Mesendoderm (in vitro differentiated cells): Measurements from ENCODE around the gene ARHGAP22.

Experiments
- DNase-seq: peaks from one replicate; pipeline ENCODE4 v3.0.0; 2013
- H2AK5ac ChIP-seq: 2 replicates; pipeline ENCODE4 v1.6.1; 2013; ENCODE audit warnings: low read length, inconsistent platforms
- H2BK120ac ChIP-seq: 2 replicates; pipeline ENCODE4 v1.6.1; 2013; ENCODE audit warnings: low read depth, mild to moderate bottlenecking, low read length, moderate library complexity, mixed read lengths
- H2BK15ac ChIP-seq: replicated peaks from 2 replicates; pipeline ENCODE4 v1.6.1; 2013; ENCODE audit warnings: low read depth, mild to moderate bottlenecking, moderate library complexity
- H2BK5ac ChIP-seq: 2 replicates; pipeline ENCODE4 v1.6.1; 2013; ENCODE audit warnings: low read length, inconsistent platforms
- H3K18ac ChIP-seq: 2 replicates; pipeline ENCODE4 v1.6.1; 2013; ENCODE audit warnings: mild to moderate bottlenecking, low read length, mixed read lengths
- H3K23ac ChIP-seq: one replicate; pipeline ENCODE4 v1.6.1; 2013; ENCODE audit warnings: low read length
- H3K27ac ChIP-seq: 2 replicates; pipeline ENCODE4 v1.5.1; 2013; ENCODE audit warnings: low read depth, mild to moderate bottlenecking, inconsistent platforms, low read length, moderate library complexity
- H3K27me3 ChIP-seq: 2 replicates; pipeline ENCODE4 v1.6.1; 2013; ENCODE audit warnings: low read length, control low read depth, mild to moderate bottlenecking, inconsistent platforms; ENCODE audit not compliant: insufficient read depth, poor library complexity
- H3K36me3 ChIP-seq: 2 replicates; pipeline ENCODE4 v1.6.1; 2013; ENCODE audit warnings: low read length, inconsistent platforms; ENCODE audit not compliant: control insufficient read depth, insufficient read depth
- H3K4ac ChIP-seq: one replicate; pipeline ENCODE4 v1.6.1; 2013; ENCODE audit warnings: low read depth, mild to moderate bottlenecking, low read length, moderate library complexity
- H3K4me1 ChIP-seq: 2 replicates; pipeline ENCODE4 v1.6.1; 2013; ENCODE audit warnings: low read depth, low read length, inconsistent platforms; ENCODE audit not compliant: control insufficient read depth
- H3K4me2 ChIP-seq: 2 replicates; pipeline ENCODE4 v1.6.1; 2013; ENCODE audit warnings: low read length
- H3K4me3 ChIP-seq: 2 replicates; pipeline ENCODE4 v1.5.1; 2013; ENCODE audit warnings: mild to moderate bottlenecking, low read length
- H3K56ac ChIP-seq: one replicate; pipeline ENCODE4 v1.6.1; 2013; ENCODE audit warnings: low read length
- H3K79me1 ChIP-seq: 2 replicates; pipeline ENCODE4 v1.6.1; 2013; ENCODE audit warnings: low read length, inconsistent platforms
- H3K79me2 ChIP-seq: 2 replicates; pipeline ENCODE4 v1.6.1; 2013; ENCODE audit warnings: mild to moderate bottlenecking, low read length; ENCODE audit not compliant: control insufficient read depth, insufficient read depth
- H3K9ac ChIP-seq: 2 replicates; pipeline ENCODE4 v1.6.1; 2013; ENCODE audit warnings: low read length, inconsistent platforms
- H4K5ac ChIP-seq: one replicate; pipeline ENCODE4 v1.6.1; 2013; ENCODE audit warnings: low read length
- H4K8ac ChIP-seq: one replicate; pipeline ENCODE4 v1.6.1; 2013; ENCODE audit warnings: low read depth, mild to moderate bottlenecking, control low read depth, low read length, moderate library complexity
- WGBS: extraction: QIAGEN DNeasy Blood & Tissue Kit; methylation state at CpG from one replicate; pipeline ENCODE4 v1.1.7; 2013; ENCODE audit warnings: low lambda C conversion rate, missing lambda C conversion rate; ENCODE audit not compliant: insufficient coverage; ENCODE audit errors: extremely low coverage; 5-methylcytosine and 5-hydroxymethylcytosine counted together

The ARHGAP22 gene

GRCh38 chr10:48506147-48506917, 98.5 kb downstream of the ARHGAP22 start:
- DNase-seq: peak; percentile 68
- Histone ChIP-seq H3K9ac (no peak overlapping the region), H3K79me2 (no peaks in the 10 kb centered on the region), H3K23ac (no peak overlapping the region), H3K18ac (no peak overlapping the region), H2AK5ac (no peak overlapping the region), H3K27ac (no peak overlapping the region), H3K4ac (no peak overlapping the region), H3K4me1 (no peaks in the 10 kb centered on the region), H3K4me2 (no peak overlapping the region), H3K4me3 (no peak overlapping the region), H2BK15ac (no peak overlapping the region), H2BK120ac (no peak overlapping the region), H3K27me3 (no peaks in the 10 kb centered on the region), H4K8ac (no peak overlapping the region), H4K5ac (no peak overlapping the region), H2BK5ac (no peak overlapping the region), H3K36me3 (no peaks in the 10 kb centered on the region), H3K56ac (no peak overlapping the region), H3K79me1 (no peaks in the 10 kb centered on the region)
- no CpG with 5 or more reads among the region's 8 CpGs for WGBS

GRCh38 chr10:48505394-48506112, 99.3 kb downstream of the ARHGAP22 start:
- Histone ChIP-seq H3K4me1 (no peaks in the 10 kb centered on the region), H3K27me3 (no peaks in the 10 kb centered on the region), H3K56ac (no peak overlapping the region), H2BK5ac (no peak overlapping the region), H3K36me3 (no peaks in the 10 kb centered on the region), H3K18ac (no peak overlapping the region), H3K4me3 (no peak overlapping the region), H2BK15ac (no peak overlapping the region), H3K27ac (no peak overlapping the region), H4K5ac (no peak overlapping the region), H2AK5ac (no peak overlapping the region), H3K23ac (no peak overlapping the region), H3K79me2 (no peaks in the 10 kb centered on the region), H2BK120ac (no peak overlapping the region), H3K9ac (no peak overlapping the region), H4K8ac (no peak overlapping the region), H3K4me2 (no peak overlapping the region), H3K4ac (no peak overlapping the region), H3K79me1 (no peaks in the 10 kb centered on the region)
- no CpG with 5 or more reads among the region's 15 CpGs for WGBS
- peak; percentile 74 for DNase-seq

- Histone ChIP-seq H3K56ac (no peak overlapping the region), H3K27me3 (no peaks in the 10 kb centered on the region), H3K4me1 (no peaks in the 10 kb centered on the region), H3K36me3 (no peaks in the 10 kb centered on the region), H4K8ac (no peak overlapping the region), H2BK15ac (no peak overlapping the region), H3K4me2 (no peak overlapping the region), H2AK5ac (no peak overlapping the region), H3K23ac (peak overlapping the region; percentile 4), H2BK120ac (no peak overlapping the region), H3K79me1 (no peaks in the 10 kb centered on the region), H3K4me3 (no peak overlapping the region), H3K27ac (no peak overlapping the region), H4K5ac (no peak overlapping the region), H3K18ac (no peak overlapping the region), H3K4ac (no peak overlapping the region), H2BK5ac (no peak overlapping the region), H3K9ac (no peak overlapping the region), H3K79me2 (no peaks in the 10 kb centered on the region)
- DNase-seq: no peak
- WGBS: no CpG with 5 or more reads among the region's 4 CpGs
These were observed 100.6 kb downstream of the ARHGAP22 start for GRCh38 chr10:48504141-48504885.

- H2BK5ac ChIP-seq: no peak overlapping the region
- H3K56ac ChIP-seq: no peak overlapping the region
- no peak overlapping the region for H2AK5ac ChIP-seq
- H3K79me2 ChIP-seq: no peaks in the 10 kb centered on the region
- no peaks in the 10 kb centered on the region for H3K79me1 ChIP-seq
- H3K4ac ChIP-seq: no peak overlapping the region
- no peak overlapping the region for H3K9ac ChIP-seq
- no peak overlapping the region for H3K23ac ChIP-seq
- no peak overlapping the region for H4K5ac ChIP-seq
- no peak for DNase-seq
- H3K36me3 ChIP-seq: no peaks in the 10 kb centered on the region
- no CpG with 5 or more reads among the region's 11 CpGs for WGBS
- no peaks in the 10 kb centered on the region for H3K27me3 ChIP-seq
- no peak overlapping the region for H2BK120ac ChIP-seq
- H3K4me2 ChIP-seq: no peak overlapping the region
- no peak overlapping the region for H3K27ac ChIP-seq
- H2BK15ac ChIP-seq: no peak overlapping the region
- no peak overlapping the region for H4K8ac ChIP-seq
- no peak overlapping the region for H3K4me3 ChIP-seq
- H3K18ac ChIP-seq: no peak overlapping the region
- H3K4me1 ChIP-seq: no peaks in the 10 kb centered on the region
These were observed 101.5 kb downstream of the ARHGAP22 start for GRCh38 chr10:48503293-48503911.

GRCh38 chr10:48502791-48503190, 102.1 kb downstream of the ARHGAP22 start:
- H3K4me2 ChIP-seq: no peak overlapping the region
- H3K79me2 ChIP-seq: no peaks in the 10 kb centered on the region
- WGBS: no CpG with 5 or more reads among the region's 9 CpGs
- H3K36me3 ChIP-seq: no peaks in the 10 kb centered on the region
- no peak overlapping the region for H2BK120ac ChIP-seq
- no peaks in the 10 kb centered on the region for H3K4me1 ChIP-seq
- no peak overlapping the region for H3K56ac ChIP-seq
- H3K27me3 ChIP-seq: no peaks in the 10 kb centered on the region
- no peak overlapping the region for H3K4me3 ChIP-seq
- H2BK15ac ChIP-seq: no peak overlapping the region
- no peak overlapping the region for H3K23ac ChIP-seq
- H3K79me1 ChIP-seq: no peaks in the 10 kb centered on the region
- no peak overlapping the region for H3K18ac ChIP-seq
- no peak overlapping the region for H2BK5ac ChIP-seq
- no peak overlapping the region for H3K27ac ChIP-seq
- H2AK5ac ChIP-seq: no peak overlapping the region
- DNase-seq: no peak
- H3K9ac ChIP-seq: no peak overlapping the region
- no peak overlapping the region for H4K5ac ChIP-seq
- H3K4ac ChIP-seq: no peak overlapping the region
- H4K8ac ChIP-seq: no peak overlapping the region
